ENCODE measurements around the gene FRS2.
"Not testable (repeated sequence)": the region's sequence is repeated elsewhere in the genome, so short reads cannot be mapped to it uniquely, and the experiment has no call there.

Gene FRS2

GRCh38 chr12:69588527-69588926 is 118.3 kb downstream of the FRS2 start:
- DNase-seq = no peak

DNA sequence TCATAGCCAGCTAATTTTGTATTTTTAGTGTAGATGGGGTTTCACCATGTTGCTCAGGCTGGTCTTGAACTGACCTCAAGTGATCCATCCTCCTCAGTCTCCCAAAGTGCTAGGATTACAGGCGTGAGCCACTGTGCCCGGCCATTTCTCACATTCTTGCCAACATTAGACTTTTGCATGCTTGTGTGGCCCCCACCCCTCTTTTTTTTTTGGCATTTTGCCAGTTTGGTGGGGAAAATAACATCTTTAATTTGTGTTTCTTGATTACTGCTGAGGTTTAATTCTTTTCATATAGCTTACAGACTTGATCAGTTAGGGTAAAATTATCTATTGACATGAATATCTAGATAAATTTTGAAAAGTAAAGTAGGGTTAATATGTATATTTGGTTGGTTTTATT is 118.9 kb downstream of the FRS2 start:
- DNase-seq = no peak

DNA sequence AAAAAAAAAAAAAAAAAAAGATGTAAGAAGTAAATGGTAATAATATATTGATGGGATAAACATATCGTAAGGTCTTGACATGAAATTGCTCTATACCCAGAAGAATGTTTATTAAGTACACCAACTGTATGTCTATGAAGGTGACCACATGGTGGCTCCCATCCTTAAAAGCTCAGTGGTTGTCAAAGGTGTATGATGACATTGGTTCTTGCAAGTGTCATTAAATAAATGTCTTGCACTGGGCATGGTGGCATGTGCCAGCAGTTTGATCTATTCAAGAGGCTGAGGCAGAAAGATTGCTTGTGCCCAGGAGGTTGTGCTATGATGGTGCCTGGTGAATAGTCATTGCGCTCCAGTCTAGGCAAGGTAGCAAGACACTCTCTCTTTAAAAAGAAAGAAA is 125.5 kb downstream of the FRS2 start:
- no peak for DNase-seq

- DNase-seq = no peak
These were observed 128.1 kb downstream of the FRS2 start for GRCh38 chr12:69598174-69598753.

GRCh38 chr12:69600804-69601203 is 130.6 kb downstream of the FRS2 start:
- no peak for DNase-seq

- no peak for DNase-seq
These were observed 131.9 kb downstream of the FRS2 start for GRCh38 chr12:69601962-69602685.

DNA sequence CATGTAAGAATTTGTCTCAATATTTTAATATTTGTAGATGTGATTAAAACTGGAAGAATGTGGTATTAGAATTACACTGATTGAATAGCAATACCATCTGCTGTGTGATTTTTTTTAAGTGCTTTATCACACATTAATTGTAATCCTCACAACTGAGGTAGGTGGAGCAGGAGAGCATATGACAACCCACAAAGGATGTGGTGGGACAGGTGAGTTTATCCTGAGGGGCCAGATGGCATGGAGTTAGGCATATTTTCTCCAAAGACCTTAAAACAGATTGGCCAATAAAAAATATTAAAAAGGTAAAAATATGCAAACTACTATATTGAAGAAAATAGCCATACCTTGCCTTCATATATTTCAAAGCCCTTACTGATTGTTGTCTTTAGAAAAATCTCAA is 132.8 kb downstream of the FRS2 start:
- no peak for DNase-seq

DNA sequence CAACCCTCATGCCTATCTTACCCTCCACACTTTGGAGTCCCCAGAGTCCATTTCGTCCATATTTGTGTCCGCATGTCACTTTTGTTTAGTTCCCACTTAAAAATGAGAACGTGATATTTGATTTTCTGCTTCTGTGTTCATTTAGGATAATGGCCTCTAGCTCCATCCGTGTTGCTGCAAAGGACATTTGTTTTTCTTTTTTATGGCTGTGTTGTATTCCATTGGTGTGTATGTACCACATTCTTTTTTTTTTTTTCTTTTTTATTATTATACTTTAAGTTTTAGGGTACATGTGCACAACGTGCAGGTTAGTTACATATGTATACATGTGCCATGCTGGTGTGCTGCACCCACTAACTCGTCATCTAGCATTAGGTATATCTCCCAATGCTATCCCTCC is 133.4 kb downstream of the FRS2 start:
- DNase-seq = not testable (repeated sequence)

DNA sequence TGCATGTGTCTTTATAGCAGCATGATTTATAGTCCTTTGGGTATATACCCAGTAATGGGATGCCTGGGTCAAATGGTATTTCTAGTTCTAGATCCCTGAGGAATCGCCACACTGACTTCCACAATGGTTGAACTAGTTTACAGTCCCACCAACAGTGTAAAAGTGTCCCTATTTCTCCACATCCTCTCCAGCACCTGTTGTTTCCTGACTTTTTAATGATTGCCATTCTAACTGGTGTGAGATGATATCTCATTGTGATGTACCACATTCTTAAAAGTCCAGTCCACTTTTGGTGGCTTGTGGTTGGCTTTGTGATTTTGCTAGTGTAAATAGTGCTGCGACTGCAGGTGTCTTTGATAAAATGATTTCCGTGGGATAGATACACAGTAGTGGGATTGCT is 134.1 kb downstream of the FRS2 start:
- not testable (repeated sequence) for DNase-seq

- no peak for DNase-seq
These were observed 137.9 kb downstream of the FRS2 start for GRCh38 chr12:69608114-69608513.

DNA sequence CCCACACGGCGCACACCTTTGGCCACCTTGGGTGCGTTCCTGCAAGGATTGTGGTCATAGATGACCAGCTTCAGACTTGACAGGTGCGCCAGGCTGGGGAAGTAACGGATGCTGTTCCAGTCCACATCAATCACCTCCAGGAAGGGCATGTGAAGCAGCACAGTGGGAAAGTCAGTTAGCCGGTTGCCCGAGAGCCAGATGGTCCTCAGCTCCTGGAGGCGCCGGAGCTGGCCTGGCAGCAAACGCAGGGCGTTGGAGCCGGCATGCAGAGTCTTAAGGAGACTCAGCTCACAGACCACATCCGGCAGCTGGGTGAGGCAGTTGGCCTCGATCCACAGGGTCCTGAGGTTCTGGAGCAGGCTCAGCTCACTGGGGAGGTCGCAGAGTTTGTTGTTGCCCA is 139.9 kb downstream of the FRS2 start:
- DNase-seq = no peak

DNA sequence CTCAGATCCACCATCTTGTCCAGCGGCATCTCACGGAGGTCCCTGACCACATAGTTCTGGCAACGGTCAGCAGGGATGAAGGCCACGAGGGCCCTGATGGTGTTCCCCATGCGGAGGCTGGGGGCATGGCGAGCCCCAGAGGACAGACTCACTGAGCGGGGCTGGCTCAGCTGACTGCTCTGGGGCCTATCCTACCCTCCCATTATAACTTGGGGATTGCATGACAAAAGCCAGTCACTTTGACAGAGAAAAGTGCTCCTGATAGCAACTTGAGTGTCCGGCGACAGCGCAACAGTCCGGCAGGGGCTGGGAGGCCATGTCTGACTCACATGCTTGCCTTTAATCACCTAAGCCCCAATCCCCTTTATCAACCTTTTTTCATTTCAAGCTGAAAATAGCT is 140.5 kb downstream of the FRS2 start, which contains the start of gene LRRC10:
LRRC10 (minus strand) TSS at position 179 of the 400 bp plus-strand sequence; CDS start at position 110, 69 bp downstream.
- DNase-seq = no peak

- no peak for DNase-seq
These were observed 143.2 kb downstream of the FRS2 start for GRCh38 chr12:69613351-69613750.

GRCh38 chr12:69616025-69616424 is 145.8 kb downstream of the FRS2 start:
- no peak for DNase-seq

- no peak for DNase-seq
These were observed 148.9 kb downstream of the FRS2 start for GRCh38 chr12:69619050-69619449.

DNA sequence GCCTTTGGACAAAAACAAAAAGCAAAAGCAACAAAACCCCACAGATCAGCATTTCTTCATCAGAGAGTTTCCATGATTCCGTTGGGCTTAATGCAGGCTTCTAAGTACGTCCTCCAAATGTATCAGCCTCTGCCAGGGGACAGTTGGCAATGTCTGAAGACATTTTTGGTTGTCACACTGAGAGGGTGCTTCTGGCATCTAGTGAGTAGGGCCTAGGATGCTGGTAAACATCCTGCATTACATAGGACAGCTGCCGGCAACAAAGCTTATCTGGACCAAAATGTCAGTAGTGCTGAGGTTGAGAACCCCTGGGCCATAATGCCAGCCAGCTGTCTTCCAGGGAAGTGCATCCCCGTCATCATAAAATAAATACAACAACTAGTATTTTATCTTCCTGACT is 149.9 kb downstream of the FRS2 start:
- DNase-seq = no peak

GRCh38 chr12:69620921-69621320 is 150.7 kb downstream of the FRS2 start:
- DNase-seq = no peak

DNA sequence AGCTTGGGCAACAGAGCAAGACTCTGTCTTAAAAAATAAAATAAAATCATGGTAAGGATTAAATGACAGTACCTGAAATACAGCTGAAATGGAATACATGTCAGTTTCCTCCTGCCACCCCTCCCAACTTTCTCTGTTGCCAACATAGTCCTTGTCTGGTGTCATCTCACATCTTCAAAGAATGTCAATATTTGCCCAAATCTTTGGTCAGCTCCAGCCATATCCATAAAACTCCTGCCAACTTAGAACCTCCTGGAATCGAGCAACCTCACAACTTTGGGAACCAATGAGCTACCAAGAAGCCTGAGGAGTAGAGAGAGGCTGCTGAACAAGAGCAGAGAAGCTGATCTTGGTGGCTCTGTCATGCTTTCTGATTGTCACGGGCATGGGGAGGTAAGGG is 151.4 kb downstream of the FRS2 start:
- DNase-seq = no peak

- DNase-seq = no peak
These were observed 153.8 kb downstream of the FRS2 start for GRCh38 chr12:69623970-69624369.

DNA sequence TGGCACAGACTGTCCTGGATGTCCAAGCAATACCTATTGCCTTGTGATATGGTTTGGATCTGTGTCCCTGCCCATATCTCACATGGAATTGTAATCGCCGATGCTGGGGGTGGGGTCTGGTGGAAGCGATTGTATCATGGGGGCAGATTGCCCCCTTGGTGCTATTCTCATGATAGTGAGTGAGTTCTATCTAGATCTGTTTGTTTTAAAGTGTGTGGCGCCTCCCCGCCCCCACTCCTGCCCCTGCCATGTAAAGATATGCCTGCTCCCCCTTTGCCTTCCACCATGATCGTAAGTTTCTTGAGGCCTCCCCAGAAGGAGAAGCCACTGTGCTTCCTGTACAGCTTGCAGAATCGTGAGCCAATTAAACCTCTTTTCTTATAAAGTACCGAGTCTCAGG is 157.3 kb downstream of the FRS2 start:
- DNase-seq = no peak
